GM12878 (cell line): ENCODE results near the gene NBDY. TPM values are rescaled to one million over a fixed set of nuclear protein-coding genes. Genes with fewer than 3 reads are reported as not detected.

Experiments
- ATAC-seq: fragments of 200-7000 bp; cut with Tn5 transposase; 3 replicates; pipeline ENCODE4 v1.9.1; 2020; ENCODE audit warnings: mild to moderate bottlenecking, moderate library complexity
- BruUV-seq: library from RNA; stranded (reverse); fragments of 400-500 nt; replicated peaks from 2 replicates; lab custom pipeline; 2021; lab: Mats Ljungman, UMichigan
- CTCF ChIA-PET: fragments of 300-600 bp; sonication (Branson Sonifier 250); formaldehyde crosslinking; extraction: SDS; loops from one replicate; lab custom pipeline; 2021; ENCODE audit warnings: inconsistent platforms; lab: Yijun Ruan, JAX
- POLR2A ChIA-PET: fragments of 350-600 bp; formaldehyde crosslinking; extraction: SDS; loops from one replicate; lab custom pipeline; 2021; ENCODE audit warnings: inconsistent platforms; lab: Charles Lee
- RAD21 ChIA-PET: fragments of 300-600 bp; sonication (Branson Sonifier 250); formaldehyde crosslinking; loops from one replicate; lab custom pipeline; 2023; ENCODE audit warnings: antibody characterized with exemption; ENCODE audit not compliant: unreplicated experiment; lab: Charles Lee
- SMC1A ChIA-PET: fragments of 300-600 bp; sonication (Branson Sonifier 250); formaldehyde crosslinking; loops from one replicate; lab custom pipeline; 2023; ENCODE audit not compliant: unreplicated experiment, uncharacterized antibody; lab: Charles Lee
- DNase-seq: peaks from one replicate; pipeline ENCODE4 v3.0.0-alpha.2; 2011; ENCODE audit warnings: low read depth, low spot score
- FAIRE-seq: peaks from 3 replicates; lab custom pipeline; 2011; peaks lifted over from hg19 to GRCh38; lab: Jason Lieb, UNC
- H2AFZ ChIP-seq: 2 replicates; pipeline ENCODE4 v1.6.0; 2011; ENCODE audit warnings: low read depth, low read length, control low read depth; ENCODE audit not compliant: control insufficient read depth
- H3K27ac ChIP-seq: 2 replicates; pipeline ENCODE4 v1.5.1; 2011; ENCODE audit warnings: control low read depth; ENCODE audit not compliant: control insufficient read depth, insufficient read depth
- H3K27me3 ChIP-seq, 2 experiments: replicated peaks in 1 of 2; 2 replicates each; pipeline versions ENCODE4 v1.6.0 to v1.6.1; 2011; ENCODE audit warnings: low read length in 1 of 2; ENCODE audit not compliant: control insufficient read depth in 2 of 2, insufficient read depth in 2 of 2
- H3K36me3 ChIP-seq, 2 experiments: 2 replicates each; pipeline ENCODE4 v1.5.1; 2011; ENCODE audit warnings: low read length in 1 of 2; ENCODE audit not compliant: control insufficient read depth in 2 of 2, insufficient read depth in 2 of 2
- H3K4me1 ChIP-seq: 2 replicates; pipeline ENCODE4 v1.6.1; 2011; ENCODE audit warnings: mild to moderate bottlenecking, low read length, moderate library complexity, mixed read lengths; ENCODE audit not compliant: control insufficient read depth, insufficient read depth
- H3K4me2 ChIP-seq: 2 replicates; pipeline ENCODE4 v1.6.0; 2011; ENCODE audit warnings: control low read depth; ENCODE audit not compliant: control insufficient read depth, insufficient read depth
- H3K4me3 ChIP-seq: fragments of 200-600 bp; sonication (generic); 2 replicates; pipeline ENCODE4 v1.5.1; 2016
- H3K79me2 ChIP-seq: 2 replicates; pipeline ENCODE4 v1.6.0; 2011; ENCODE audit warnings: low read length; ENCODE audit not compliant: control insufficient read depth, insufficient read depth
- H3K9ac ChIP-seq: 2 replicates; pipeline ENCODE4 v1.8.0; 2011; ENCODE audit warnings: low read length, control low read depth, mixed read lengths; ENCODE audit not compliant: control insufficient read depth, insufficient read depth
- H3K9me3 ChIP-seq: replicated peaks from 3 replicates; pipeline ENCODE4 v1.5.1; 2011; ENCODE audit warnings: mild to moderate bottlenecking, low read length; ENCODE audit not compliant: control insufficient read depth, insufficient read depth
- H4K20me1 ChIP-seq: 2 replicates; pipeline ENCODE4 v1.6.0; 2011; ENCODE audit not compliant: control insufficient read depth, insufficient read depth
- CEBPB ChIP-seq, 2 experiments: fragments of 150-350 bp in 1 of 2; IDR thresholded peaks; 2 replicates each; pipeline ENCODE4 v1.6.1; 2012 to 2014; ENCODE audit warnings: low read depth in 2 of 2, low read length in 2 of 2, borderline replicate concordance in 1 of 2, inconsistent platforms in 1 of 2
- EZH2 ChIP-seq: IDR thresholded peaks from 2 replicates; pipeline ENCODE4 v1.6.1; 2012; ENCODE audit warnings: low read depth, mild to moderate bottlenecking, control low read depth, inconsistent platforms, low read length, borderline replicate concordance; ENCODE audit not compliant: control insufficient read depth
- HDAC6 ChIP-seq: fragments of 200-600 bp; sonication (generic); IDR thresholded peaks from one replicate; pipeline ENCODE4 v1.8.0; 2017; ENCODE audit warnings: antibody characterized with exemption; ENCODE audit not compliant: unreplicated experiment
- HDGF ChIP-seq: fragments of 450-650 bp; IDR thresholded peaks from 2 replicates; pipeline ENCODE4 v1.6.1; 2016; ENCODE audit warnings: antibody characterized with exemption
- MEF2A ChIP-seq: IDR thresholded peaks from 2 replicates; pipeline ENCODE4 v1.6.1; 2011; ENCODE audit warnings: low read depth, mild to moderate bottlenecking, low read length, moderate library complexity; ENCODE audit not compliant: insufficient read depth
- POLR2A ChIP-seq: IDR thresholded peaks from 2 replicates; pipeline ENCODE4 v1.6.1; 2011; ENCODE audit warnings: low read depth, mild to moderate bottlenecking, low read length
- POU2F2 ChIP-seq: IDR thresholded peaks from 3 replicates; pipeline ENCODE4 v1.6.1; 2011; ENCODE audit warnings: low read depth, mild to moderate bottlenecking, low read length, borderline replicate concordance
- RAD51 ChIP-seq: fragments of 450-650 bp; IDR thresholded peaks from 2 replicates; pipeline ENCODE4 v1.6.1; 2016; ENCODE audit warnings: moderate library complexity, mild to moderate bottlenecking, inconsistent platforms
- RCOR1 ChIP-seq: conservative IDR thresholded peaks from 2 replicates; pipeline ENCODE4 v1.6.1; 2012; ENCODE audit warnings: low read depth, low read length, improper control_type of control experiment
- TARDBP ChIP-seq: IDR thresholded peaks from 2 replicates; pipeline ENCODE4 v1.6.1; 2016; ENCODE audit warnings: borderline replicate concordance
- USF1 ChIP-seq: IDR thresholded peaks from 2 replicates; pipeline ENCODE4 v1.6.1; 2011; ENCODE audit warnings: borderline replicate concordance, low read depth, mild to moderate bottlenecking, moderate library complexity, mixed read lengths, low read length; ENCODE audit not compliant: insufficient read depth; ENCODE audit errors: extremely low read length
- YY1 ChIP-seq: IDR thresholded peaks from 2 replicates; pipeline ENCODE4 v1.6.1; 2011; ENCODE audit warnings: low read depth, mild to moderate bottlenecking, low read length
- ZBTB4 ChIP-seq: fragments of 450-650 bp; formaldehyde crosslinking; IDR thresholded peaks from 2 replicates; pipeline ENCODE4 v1.4.0; 2022; ENCODE audit warnings: mild to moderate bottlenecking, moderate library complexity
- WGBS: methylation state at CpG from one replicate; pipeline ENCODE4 v1.1.6; 2016; ENCODE audit warnings: low lambda C conversion rate; ENCODE audit not compliant: insufficient replicate concordance, insufficient coverage; ENCODE audit errors: missing lambda C conversion rate; 5-methylcytosine and 5-hydroxymethylcytosine counted together
- in situ Hi-C: fragments of 300-500 bp; cut with MboI; formaldehyde crosslinking; loops from 9 replicates; pipeline ENCODE4 v1.14.3; 2018; ENCODE audit warnings: mixed read lengths
- intact Hi-C: fragments of 100-400 bp; cut with micrococcal nuclease; formaldehyde crosslinking; loops from one replicate; pipeline ENCODE4 v1.14.2; 2022; ENCODE audit not compliant: unreplicated experiment
- polyA plus RNA-seq, 11 experiments: library from polyadenylated mRNA; depleted of rRNA in 4 of 11; unstranded in 6 of 11; stranded (reverse) in 5 of 11; fragments of >200 nt; fragmentation: Nextera tagmentation in 4 of 11; fragmentation: Illumina TruSeq in 1 of 11; extraction: Ambion mirVana in 4 of 11; extraction: Trizol in 1 of 11; gene quantifications; 1 replicate in 1 of 11; 2 replicates in 10 of 11; pipeline versions ENCODE4 v1.2.1 to v1.2.3, GENCODE V29; 2011 to 2016; ENCODE audit warnings: inconsistent platforms in 2 of 11, missing spikeins in 2 of 11, low read depth in 1 of 11
- total RNA-seq, 4 experiments: library from RNA; depleted of rRNA in 3 of 4; stranded (reverse); fragments of >200 nt in 3 of 4; fragmentation: Illumina TruSeq in 1 of 4; extraction: Trizol in 1 of 4; gene quantifications; 2 replicates each; pipeline versions ENCODE4 v1.2.1 to v1.2.3, GENCODE V29; 2013 to 2021

NBDY gene
- total and polyA plus RNA-seq, 10 of the 15 experiments (the other 5 are each of a cell fraction or from before 2014, with no cell fraction given) = 10.8 to 122 (median 61.5) TPM

- peak; percentile 65 for TF ChIP-seq USF1
- no peak for TF ChIP-seq MEF2A
- TF ChIP-seq HDGF = 0 out of 2 replicates have a peak, but pooled peaks have one; percentile 9
- no peak for TF ChIP-seq TARDBP
- TF ChIP-seq POLR2A = no peak
- no peak for TF ChIP-seq CEBPB (IDR thresholded peaks at IDR 0.05; ENCODE audit: borderline replicate concordance in 1 of 2, low read depth in 2 of 2, low read length in 2 of 2)
- TF ChIP-seq RAD51 = peak; percentile 80; the same call in 1 of the 2 replicates
- no peak for TF ChIP-seq POU2F2
- no peak for TF ChIP-seq HDAC6
Measured at GRCh38 chrX:56765811-56766553, 36.9 kb downstream of the NBDY start (continued).

GRCh38 chrX:56766554-56767347 is 37.7 kb downstream of the NBDY start:
- CTCF ChIA-PET = no interaction called here
- RAD21 ChIA-PET = interaction anchor here (1.0 kb wide), 1 partner anchor 21 kb away, joined by 3 read pairs; no protein-coding TSS in a partner anchor
- POLR2A ChIA-PET = no interaction called here
- Histone ChIP-seq H3K27ac (peak overlapping the region; percentile 90), H3K27me3 (no peaks in the 10 kb centered on the region), H3K36me3 (no peaks in the 10 kb centered on the region; a peak in 1 of 4 replicates), H3K4me1 (peaks cover 31% of the 10 kb centered on the region), H3K4me2 (peak overlapping the region; percentile 77), H3K79me2 (peaks cover 4% of the 10 kb centered on the region), H3K9me3 (no peaks in the 10 kb centered on the region), H3K9ac (peak overlapping the region; percentile 71), H2AFZ (peak overlapping the region; percentile 25), H3K4me3 (peak overlapping the region; percentile 74), H4K20me1 (no peaks in the 10 kb centered on the region)
- TF ChIP-seq EZH2 (no peak), YY1 (0 out of 2 replicates have a peak, but pooled peaks have one; percentile 20), ZBTB4 (CRISPR knock-in tag) (no peak), RCOR1 (no peak)
- 40% methylated on average over 16 of the region's 16 CpGs for WGBS
- 0 out of 3 replicates have a peak, but pooled peaks have one; percentile 2 for ATAC-seq
- intact Hi-C loops = no loop called here
- SMC1A ChIA-PET = no interaction called here
- in situ Hi-C loops = no loop called here
- no peak for DNase-seq
- FAIRE-seq = no peak
- no TSS peak for BruUV-seq
